ENCODE data around the gene AKAP6. TPM values are rescaled to one million over a fixed set of nuclear protein-coding genes. Genes with fewer than 3 reads are reported as not detected.

The AKAP6 gene
- total RNA-seq, 1 experiment from 2014 or later = 1.9 TPM

- no peak for ATAC-seq
- H3K4me3 ChIP-seq (replicated peaks in 1 of 2; ENCODE audit: low read depth in 1 of 2, low read length in 2 of 2) = no peak overlapping the region
- H3K27ac ChIP-seq (ENCODE audit: low read depth, low read length) = no peak overlapping the region
- DNase-seq (ENCODE audit: low read depth, low spot score) = no peak
- no peaks in the 10 kb centered on the region for H3K9me2 ChIP-seq (ENCODE audit: insufficient read depth)
- no peaks in the 10 kb centered on the region for H3K4me1 ChIP-seq (ENCODE audit: control insufficient read depth in 1 of 2, insufficient read depth in 2 of 2, low read length in 2 of 2)
- ChIA-PET POLR2A (no interaction called here), RAD21 (ENCODE audit: low non-redundant PET in 1 of 2, low total read pairs in 2 of 2, uncharacterized antibody in 2 of 2, unreplicated experiment in 2 of 2) (no interaction called here), CTCF (no interaction called here)
- H3K36me3 ChIP-seq (ENCODE audit: control insufficient read depth in 1 of 2, insufficient read depth in 2 of 2, low read length in 2 of 2) = no peaks in the 10 kb centered on the region
- no peaks in the 10 kb centered on the region for H3K79me2 ChIP-seq (ENCODE audit: insufficient read depth, low read length)
- intact Hi-C loops (cut with micrococcal nuclease) = no loop called here
- no peak overlapping the region for H3K4me2 ChIP-seq (ENCODE audit: low read length)
- TF ChIP-seq CEBPB (IDR thresholded peaks at IDR 0.05; ENCODE audit: low read depth) (no peak), TCF7L2 (IDR thresholded peaks at IDR 0.05; ENCODE audit: borderline replicate concordance, extremely low read depth, insufficient read depth, insufficient read length) (no peak), JUND (IDR thresholded peaks at IDR 0.05) (no peak), POLR2A (IDR thresholded peaks at IDR 0.05; ENCODE audit: borderline replicate concordance, extremely low read depth, insufficient read depth, insufficient read length) (no peak), ZNF274 (IDR thresholded peaks at IDR 0.05; ENCODE audit: low read depth, low read length) (no peak), SP1 (IDR thresholded peaks at IDR 0.05; ENCODE audit: low read depth) (no peak), POLR2AphosphoS5 (IDR thresholded peaks at IDR 0.05; ENCODE audit: low read depth, low read length) (no peak), CBX3 (IDR thresholded peaks at IDR 0.05; ENCODE audit: low read depth) (no peak), ZFX (IDR thresholded peaks at IDR 0.05) (no peak), REST (IDR thresholded peaks at IDR 0.05; ENCODE audit: low read depth) (no peak), RAD21 (IDR thresholded peaks at IDR 0.05; ENCODE audit: low read depth) (no peak), EZH2 (IDR thresholded peaks at IDR 0.05) (no peak), ATF3 (IDR thresholded peaks at IDR 0.05) (no peak), EGR1 (IDR thresholded peaks at IDR 0.05; ENCODE audit: low read depth) (no peak), MAX (IDR thresholded peaks at IDR 0.05) (no peak), CTCF (IDR thresholded peaks at IDR 0.05 in 2 of 3, conservative IDR thresholded peaks at IDR 0.05 in 1 of 3; ENCODE audit: borderline replicate concordance in 1 of 3, insufficient read depth in 1 of 3, low read depth in 2 of 3, low read length in 2 of 3) (no peak), ELF1 (IDR thresholded peaks at IDR 0.05; ENCODE audit: borderline replicate concordance, low read depth) (no peak)
- H3K27me3 ChIP-seq (ENCODE audit: insufficient read depth, low read length) = peaks cover 43% of the 10 kb centered on the region
- H3K9ac ChIP-seq (ENCODE audit: low read length) = no peak overlapping the region
- no TSS peak for BruUV-seq (replicated peaks)
- H4K20me1 ChIP-seq (ENCODE audit: insufficient read depth) = no peaks in the 10 kb centered on the region
- H3K9me3 ChIP-seq (ENCODE audit: control insufficient read depth in 1 of 2, insufficient read depth in 1 of 2, low read depth in 1 of 2, low read length in 2 of 2) = no peaks in the 10 kb centered on the region
- no peak overlapping the region for H2AFZ ChIP-seq (ENCODE audit: low read depth, low read length, poor library complexity, severe bottlenecking)
Observed at GRCh38 chr14:32637582-32637981, 308.5 kb downstream of the AKAP6 start.
